Esophagus (tissue), 2 donors: Measurements from ENCODE around the gene SLC25A29. TPM values are rescaled to one million over a fixed set of nuclear protein-coding genes. Genes with fewer than 3 reads are reported as not detected.

Source experiments
- H3K27ac ChIP-seq, 2 donors: one replicate each; pipeline ENCODE4 v1.5.1; 2013; ENCODE audit warnings: low read depth in 2 of 2, mild to moderate bottlenecking in 2 of 2, inconsistent platforms in 1 of 2, low read length in 1 of 2, moderate library complexity in 1 of 2
- H3K27me3 ChIP-seq, 2 donors: one replicate each; pipeline ENCODE4 v1.6.1; 2013; ENCODE audit warnings: low read length in 2 of 2, control low read depth in 1 of 2, mild to moderate bottlenecking in 1 of 2; ENCODE audit not compliant: insufficient read depth in 2 of 2, control insufficient read depth in 1 of 2
- H3K36me3 ChIP-seq, 2 donors: one replicate each; pipeline ENCODE4 v1.6.1; 2013; ENCODE audit warnings: low read length in 1 of 2; ENCODE audit not compliant: control insufficient read depth in 2 of 2, insufficient read depth in 2 of 2
- H3K4me1 ChIP-seq, 2 donors: one replicate each; pipeline ENCODE4 v1.6.1; 2013; ENCODE audit warnings: low read length in 1 of 2; ENCODE audit not compliant: control insufficient read depth in 2 of 2, insufficient read depth in 2 of 2
- H3K4me3 ChIP-seq, 2 donors: one replicate each; pipeline ENCODE4 v1.5.1; 2013; ENCODE audit warnings: low read length in 2 of 2, mild to moderate bottlenecking in 2 of 2, low read depth in 1 of 2, moderate library complexity in 1 of 2
- H3K9me3 ChIP-seq, 2 donors: one replicate each; pipeline ENCODE4 v1.6.1; 2013; ENCODE audit warnings: mild to moderate bottlenecking in 2 of 2, low read depth in 1 of 2, low read length in 1 of 2, moderate library complexity in 1 of 2; ENCODE audit not compliant: control insufficient read depth in 2 of 2, insufficient read depth in 1 of 2
- WGBS, 2 donors: extraction: QIAGEN DNeasy Blood & Tissue Kit; methylation state at CpG; one replicate each; pipeline ENCODE4 v1.1.7; 2013; 5-methylcytosine and 5-hydroxymethylcytosine counted together
- polyA plus RNA-seq, 2 donors: library from polyadenylated mRNA; stranded (reverse); fragments of 200-250 nt; gene quantifications; one replicate each; pipeline ENCODE4 v1.2.3, GENCODE V29; 2013
- donor health status: healthy with polysubstance abuse.
- donor health status: Bipolar disorder and iron deficiency.

The SLC25A29 gene
- polyA plus RNA-seq, 2 donors: 27.9 to 67.7 TPM

DNA sequence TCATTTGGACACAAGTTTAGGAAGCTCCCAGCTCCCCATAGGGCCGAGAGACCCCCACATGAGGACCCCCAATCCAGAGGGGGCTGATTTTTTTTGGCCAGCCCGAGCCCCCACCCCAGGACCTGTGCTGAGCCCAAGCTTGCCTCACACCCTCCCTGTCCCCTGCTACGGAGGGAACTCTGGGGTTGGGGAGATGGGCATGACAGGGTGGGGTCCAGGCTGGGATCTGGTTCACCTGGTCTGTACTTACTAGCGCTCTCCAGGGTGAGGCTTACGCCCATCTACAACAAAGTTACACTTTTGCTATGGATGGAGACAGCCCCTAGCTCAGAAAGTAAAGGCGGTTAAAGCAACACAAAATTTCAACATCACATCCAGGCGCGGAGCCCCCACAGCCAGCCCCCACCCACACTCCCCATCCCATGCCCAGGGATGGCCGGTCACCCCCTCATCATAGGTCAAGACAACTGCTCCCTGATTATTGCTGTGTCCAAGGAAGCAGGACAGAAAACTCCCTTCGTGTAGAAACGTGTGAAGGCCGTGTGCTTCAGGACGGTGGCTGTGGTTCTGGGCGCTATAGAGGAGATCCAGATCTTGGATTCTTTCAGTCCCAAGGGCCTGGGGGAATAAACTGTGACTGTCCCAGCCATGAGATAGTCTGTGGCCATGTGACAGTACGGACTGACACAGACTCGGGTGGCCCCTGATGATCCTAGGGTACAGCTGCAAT is 10.7 kb downstream of the SLC25A29 start:
- H3K4me1 ChIP-seq: peaks cover 2 to 10% of the 10 kb centered on the region in 2 donors
- H3K9me3 ChIP-seq: no peaks in the 10 kb centered on the region
- H3K4me3 ChIP-seq: no peak overlapping the region
- no peak overlapping the region for H3K27ac ChIP-seq
- WGBS, 2 donors: 90 to 92% methylated on average over 16 of the region's 16 CpGs
- H3K36me3 ChIP-seq: peaks cover 5 to 18% of the 10 kb centered on the region in 2 donors
- no peaks in the 10 kb centered on the region for H3K27me3 ChIP-seq

DNA sequence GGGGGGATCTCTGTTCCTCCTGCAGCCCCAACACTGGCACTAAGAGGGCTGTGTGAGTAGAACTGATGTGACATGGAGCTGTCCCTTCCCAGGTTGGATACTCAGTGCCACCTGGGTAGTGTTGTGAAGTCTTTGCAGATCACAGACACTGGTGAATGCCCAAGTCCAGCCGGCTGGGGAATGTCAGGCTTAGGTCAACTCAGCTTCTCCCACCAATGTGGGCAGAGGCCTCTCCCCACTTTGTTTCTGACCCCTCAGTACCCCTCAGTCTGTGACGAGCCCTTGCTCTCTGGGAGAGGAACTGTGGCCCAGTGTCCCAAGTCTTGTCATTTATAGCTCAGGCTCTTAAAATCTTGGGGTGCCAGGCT is 11.3 kb downstream of the SLC25A29 start:
- Histone ChIP-seq H3K27ac (no peak overlapping the region), H3K4me1 (peaks cover 2 to 10% of the 10 kb centered on the region in 2 donors), H3K36me3 (peaks cover 5 to 19% of the 10 kb centered on the region in 2 donors), H3K4me3 (no peak overlapping the region), H3K9me3 (no peaks in the 10 kb centered on the region), H3K27me3 (no peaks in the 10 kb centered on the region)
- WGBS, 2 donors: 87 to 89% methylated on average over 2 of the region's 2 CpGs

DNA sequence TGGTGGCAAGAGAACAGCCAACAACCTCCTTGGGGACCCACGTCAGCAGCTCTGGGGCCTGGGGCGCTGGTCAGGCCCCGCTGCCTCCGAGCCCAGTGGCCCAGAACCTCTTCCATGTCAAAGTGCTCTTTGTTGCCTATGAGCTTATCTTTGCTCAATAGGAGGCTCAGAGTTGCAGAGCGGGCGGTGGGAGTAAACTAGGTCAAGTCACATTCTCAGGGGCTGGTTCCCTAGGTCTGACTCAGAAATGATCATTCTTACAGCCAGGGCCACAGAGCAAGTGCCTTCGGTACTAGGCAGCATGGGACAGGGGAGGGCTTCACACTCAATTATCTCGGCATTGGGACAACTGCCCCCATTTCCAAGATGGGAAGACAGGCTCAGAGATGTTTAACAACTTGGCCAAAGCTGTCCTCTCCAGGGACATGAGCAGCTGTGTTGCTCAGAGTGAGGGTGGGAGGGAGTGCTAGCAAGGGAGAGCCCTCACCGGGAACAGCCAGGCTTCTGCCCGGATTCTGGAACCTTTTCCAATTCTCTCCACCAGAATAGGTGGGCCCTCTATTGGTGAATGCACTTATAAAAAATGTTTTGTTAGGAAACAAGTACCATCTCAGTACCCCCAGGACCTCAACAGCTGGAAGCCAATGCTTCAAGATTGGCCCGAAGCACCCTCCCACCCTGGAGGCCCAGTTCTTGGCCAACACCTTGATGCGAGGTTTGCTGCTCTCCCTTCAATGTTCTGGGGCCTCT is 11.9 kb downstream of the SLC25A29 start:
- Histone ChIP-seq H3K9me3 (no peaks in the 10 kb centered on the region), H3K27ac (no peak overlapping the region), H3K27me3 (no peaks in the 10 kb centered on the region), H3K4me1 (peaks cover 2 to 8% of the 10 kb centered on the region in 2 donors), H3K4me3 (no peak overlapping the region), H3K36me3 (peaks cover 5 to 19% of the 10 kb centered on the region in 2 donors)
- 79 to 84% methylated on average over 12 of the region's 12 CpGs for WGBS, 2 donors

DNA sequence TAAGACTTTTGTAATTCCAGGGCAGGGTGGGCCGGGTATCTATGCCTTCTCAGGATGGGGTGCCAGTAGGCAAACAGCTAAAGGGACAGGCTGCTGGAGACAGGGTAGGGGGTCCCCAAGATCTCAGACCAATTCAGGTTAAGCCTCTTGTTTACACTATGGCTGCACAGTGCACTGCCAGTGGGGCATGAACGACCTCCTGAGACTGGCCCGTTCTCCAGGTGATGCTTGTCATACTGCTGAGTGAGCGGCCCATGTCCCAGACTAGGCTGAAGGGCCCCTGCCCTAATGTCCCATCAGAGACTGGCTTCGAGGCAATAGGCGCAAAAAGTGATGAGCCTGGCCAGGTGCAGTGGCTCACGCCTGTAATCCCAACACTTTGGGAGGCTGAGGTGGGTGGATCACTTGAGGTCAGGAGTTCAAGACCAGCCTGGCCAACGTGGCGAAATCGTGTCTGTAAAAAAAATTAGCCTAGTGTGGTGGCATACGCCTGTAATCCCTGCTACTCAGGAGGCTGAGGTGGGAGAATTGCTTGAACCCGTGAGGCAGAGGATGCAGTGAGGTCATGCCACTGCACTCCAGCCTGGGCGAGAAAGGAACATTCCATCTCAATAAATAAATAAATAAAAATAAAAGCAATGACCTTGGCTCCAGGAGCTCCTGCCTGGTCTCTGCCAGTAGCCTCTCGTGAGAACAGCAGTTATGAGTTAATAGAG is 12.6 kb downstream of the SLC25A29 start:
- peaks cover 5 to 23% of the 10 kb centered on the region in 2 donors for H3K36me3 ChIP-seq
- no peak overlapping the region for H3K4me3 ChIP-seq
- WGBS, 2 donors: 78 to 80% methylated on average over 14 of the region's 14 CpGs
- H3K9me3 ChIP-seq: no peaks in the 10 kb centered on the region
- H3K27ac ChIP-seq: no peak overlapping the region
- H3K27me3 ChIP-seq: no peaks in the 10 kb centered on the region
- H3K4me1 ChIP-seq: peaks cover 2 to 8% of the 10 kb centered on the region in 2 donors

DNA sequence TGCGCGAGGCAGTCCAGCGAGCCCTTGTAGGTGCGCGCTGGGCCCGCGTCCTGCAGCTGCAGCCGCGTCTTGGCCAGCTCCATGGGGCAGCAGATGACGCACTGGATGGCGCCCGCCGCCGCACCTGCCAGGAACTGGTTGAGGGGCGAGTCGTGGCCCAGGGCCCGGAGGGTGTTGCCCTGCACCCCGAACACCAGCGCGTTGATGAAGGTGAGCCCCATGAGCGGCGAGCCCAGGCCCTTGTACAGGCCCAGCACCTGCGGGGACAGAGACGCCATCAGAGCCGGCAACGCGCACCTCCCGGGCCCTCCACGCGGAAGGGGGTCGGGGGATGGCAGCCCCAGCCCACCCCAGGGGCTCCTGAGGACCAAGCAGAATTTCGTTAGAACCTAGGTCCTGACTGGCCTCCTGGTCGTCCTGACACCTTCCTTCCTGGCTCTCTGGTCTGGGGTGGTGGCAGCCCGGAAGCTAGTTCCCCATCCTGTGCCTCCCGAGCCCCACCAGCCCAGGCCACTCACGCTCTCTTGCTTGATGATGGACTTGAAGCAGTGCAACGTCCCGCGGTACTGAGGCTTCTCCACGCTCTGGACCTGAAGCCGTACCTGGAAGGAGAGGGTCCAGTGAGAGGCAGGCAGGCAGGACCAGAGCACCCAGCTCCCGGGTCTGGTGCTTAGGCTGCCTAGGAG is 13.3 kb downstream of the SLC25A29 start:
- H3K4me1 ChIP-seq: peaks cover 2 to 6% of the 10 kb centered on the region in 2 donors
- H3K36me3 ChIP-seq: peaks cover 5 to 23% of the 10 kb centered on the region in 2 donors
- whole genome bisulfite sequencing, 2 donors: 94 to 95% methylated on average over 40 to 42 of the region's 42 CpGs
- H3K9me3 ChIP-seq: no peaks in the 10 kb centered on the region
- H3K27ac ChIP-seq: no peak overlapping the region
- no peaks in the 10 kb centered on the region for H3K27me3 ChIP-seq
- H3K4me3 ChIP-seq: no peak overlapping the region

DNA sequence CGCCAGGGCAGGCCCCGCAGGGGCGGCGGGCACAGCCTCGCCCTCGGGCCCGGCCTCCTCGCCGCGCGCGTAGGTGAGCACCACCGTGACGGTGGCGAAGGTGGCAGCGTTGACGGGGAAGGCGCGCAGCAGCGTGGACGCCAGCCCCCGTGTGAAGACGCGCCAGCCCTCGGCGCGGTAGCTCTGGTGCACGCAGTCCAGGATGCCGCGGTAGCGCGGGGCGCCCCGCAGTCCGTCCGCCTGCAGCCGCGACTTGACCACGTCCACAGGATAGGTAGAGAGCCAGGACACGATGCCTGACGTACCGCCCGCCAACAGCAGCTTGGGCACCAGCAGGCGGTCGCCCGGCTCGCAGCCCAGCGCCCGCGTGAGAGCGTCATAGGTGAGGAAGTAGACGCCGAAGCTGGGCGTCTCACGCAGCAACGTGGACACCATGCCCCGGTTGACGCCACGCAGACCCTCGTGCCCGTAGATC is 13.9 kb downstream of the SLC25A29 start:
- 93 to 97% methylated on average over 61 of the region's 61 CpGs for WGBS, 2 donors
- H3K4me3 ChIP-seq: no peak overlapping the region
- H3K9me3 ChIP-seq: no peaks in the 10 kb centered on the region
- H3K27me3 ChIP-seq: no peaks in the 10 kb centered on the region
- H3K4me1 ChIP-seq: peaks cover under 1 to 2% of the 10 kb centered on the region in 2 donors
- H3K36me3 ChIP-seq: peaks cover 5 to 23% of the 10 kb centered on the region in 2 donors
- H3K27ac ChIP-seq: no peak overlapping the region

DNA sequence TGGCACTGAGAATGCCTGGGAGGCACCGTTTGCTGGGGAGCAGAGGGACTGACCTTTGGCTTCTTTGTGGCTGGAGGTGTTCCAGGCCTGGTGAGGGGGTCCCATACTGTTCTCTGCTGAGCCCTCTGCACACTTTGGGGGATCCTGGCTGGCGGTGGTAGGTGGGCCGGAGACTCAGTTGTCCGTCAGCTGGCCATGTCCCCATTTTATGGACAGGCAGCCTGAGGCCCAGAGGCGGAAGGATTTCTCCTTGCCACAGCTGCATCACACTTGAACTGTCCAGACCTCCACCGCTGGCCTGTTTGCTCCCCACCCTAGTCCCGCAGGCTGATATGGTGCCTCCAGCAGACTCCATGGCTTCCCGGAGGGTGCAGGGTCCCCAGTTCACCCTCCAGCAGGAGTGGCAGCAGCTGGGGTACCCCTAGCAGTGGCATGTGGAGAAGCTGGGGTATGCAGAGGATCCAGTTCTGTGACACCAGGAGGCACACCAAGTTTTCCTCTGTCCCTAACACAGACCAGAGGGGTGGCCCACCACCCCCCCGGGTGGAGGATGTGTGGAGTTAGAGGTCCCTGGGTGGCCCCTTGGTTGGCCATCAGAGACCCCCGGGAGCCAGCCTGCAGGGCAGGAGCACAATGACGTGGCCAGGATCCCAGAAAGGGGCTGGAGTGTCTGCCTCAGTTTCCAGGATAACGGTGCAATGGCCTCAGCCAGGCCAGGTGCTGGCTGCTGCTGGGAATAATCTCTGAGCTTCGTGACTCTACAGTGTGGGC is 14.8 kb downstream of the SLC25A29 start:
- 91 to 94% methylated on average over 13 of the region's 13 CpGs for WGBS, 2 donors
- no peaks in the 10 kb centered on the region for H3K27me3 ChIP-seq
- no peaks in the 10 kb centered on the region for H3K4me1 ChIP-seq
- H3K9me3 ChIP-seq: no peaks in the 10 kb centered on the region
- peaks cover 5 to 23% of the 10 kb centered on the region in 2 donors for H3K36me3 ChIP-seq
- H3K4me3 ChIP-seq: no peak overlapping the region
- H3K27ac ChIP-seq: no peak overlapping the region

DNA sequence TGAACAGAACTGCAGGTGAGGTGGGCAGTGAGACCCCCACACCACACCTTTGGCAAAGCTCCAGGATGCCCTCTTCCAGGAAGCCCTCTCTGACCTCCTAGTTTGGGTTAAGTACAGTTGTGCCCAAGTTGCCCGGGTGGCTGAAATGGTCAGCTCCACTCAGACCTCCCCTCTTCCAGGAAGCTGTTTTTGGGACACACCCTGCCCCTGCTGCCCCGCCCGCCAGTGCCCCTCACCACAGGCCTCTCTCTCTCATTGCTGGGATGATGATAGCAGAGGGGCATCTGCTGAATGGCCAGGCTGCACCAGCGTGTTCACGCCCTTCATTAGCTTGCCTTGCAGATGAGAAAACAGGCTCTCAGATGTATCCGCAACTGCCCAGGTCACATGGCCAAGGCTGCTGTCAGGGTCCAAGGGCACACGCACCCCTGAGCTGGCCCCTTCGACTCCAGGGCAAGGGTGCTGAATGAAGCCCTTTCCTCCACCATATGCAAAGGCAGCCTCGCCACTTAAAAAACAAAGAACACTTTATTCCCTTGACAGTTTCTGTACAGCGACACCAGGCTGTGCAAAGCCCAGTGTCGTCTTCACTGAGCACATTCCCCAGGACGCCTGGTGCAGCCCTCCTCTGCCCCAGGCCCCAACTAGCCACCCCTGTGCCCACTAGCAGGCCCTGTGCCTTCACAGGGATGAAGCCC is 15.5 kb downstream of the SLC25A29 start:
- 85 to 86% methylated on average over 12 of the region's 12 CpGs for WGBS, 2 donors
- Histone ChIP-seq H3K4me1 (peaks cover 2 to 3% of the 10 kb centered on the region in 2 donors), H3K9me3 (no peaks in the 10 kb centered on the region), H3K27me3 (no peaks in the 10 kb centered on the region), H3K27ac (no peak overlapping the region), H3K36me3 (peaks cover 5 to 23% of the 10 kb centered on the region in 2 donors), H3K4me3 (no peak overlapping the region)
